Measurements from ENCODE around the gene YIPF3. TPM values are rescaled to one million over a fixed set of nuclear protein-coding genes. Genes with fewer than 3 reads are reported as not detected.

The YIPF3 gene
- total and polyA plus RNA-seq, 9 of the 15 experiments (the other 6 are each of a cell fraction or from before 2014, with no cell fraction given) = 27.5 to 75.3 (median 57.6) TPM

- H3K9me3 ChIP-seq (replicated peaks; ENCODE audit: control insufficient read depth, insufficient read depth, low read depth, low read length) = no peaks in the 10 kb centered on the region
- peaks cover 78% of the 10 kb centered on the region; the same call in 2 of the 3 replicates for H3K36me3 ChIP-seq (ENCODE audit: control insufficient read depth, insufficient read depth, low read length)
- peaks cover 0 to 15% of the 10 kb centered on the region in 2 experiments; a peak in 2 of 5 replicates for H3K4me1 ChIP-seq (replicated peaks in 1 of 2; ENCODE audit: control insufficient read depth in 2 of 2, insufficient read depth in 2 of 2, low read length in 2 of 2)
- ChIA-PET CTCF (ENCODE audit: low intra/inter-chr PET ratio) (no interaction called here), POLR2A (interaction anchor here (0.6 to 0.8 kb wide), 4 partner anchors 11 to 64 kb away, joined by 3 to 5 read pairs (median 3); no protein-coding TSS in a partner anchor)
- H3K79me2 ChIP-seq (ENCODE audit: control insufficient read depth, insufficient read depth, low read length) = no peaks in the 10 kb centered on the region
- no peak overlapping the region for H3K4me2 ChIP-seq (ENCODE audit: insufficient read depth, low read length)
- no peak overlapping the region for H3K4me3 ChIP-seq
- ATAC-seq (no peak), FAIRE-seq (no peak), DNase-seq (ENCODE audit: extremely low read depth in 1 of 4, low spot score in 3 of 4) (no peak)
- intact Hi-C loops (cut with micrococcal nuclease) = no loop called here
- H3K27me3 ChIP-seq (ENCODE audit: control insufficient read depth in 2 of 2, insufficient read depth in 2 of 2, low read length in 2 of 2) = no peaks in the 10 kb centered on the region
- WGBS (ENCODE audit: insufficient coverage, low coverage, missing lambda C conversion rate) = 100% methylated on average over 3 of the region's 3 CpGs
- no peak overlapping the region for H3K9ac ChIP-seq (ENCODE audit: insufficient read depth in 1 of 2, low read depth in 2 of 2, low read length in 2 of 2)
- peaks cover 3% of the 10 kb centered on the region for H3K9me1 ChIP-seq (ENCODE audit: control insufficient read depth, insufficient read depth, low read length)
- peaks cover 15% of the 10 kb centered on the region; the same call in 1 of the 2 replicates for H4K20me1 ChIP-seq (replicated peaks; ENCODE audit: control insufficient read depth, insufficient read depth, low read length)
- no peak for TF ChIP-seq ZNF444 (CRISPR knock-in tag; IDR thresholded peaks at IDR 0.05)
- TF ChIP-seq GTF3C2 (IDR thresholded peaks at IDR 0.05; ENCODE audit: borderline replicate concordance, extremely low read depth, insufficient read length) = no peak
- no peak for TF ChIP-seq E2F5 (CRISPR knock-in tag; IDR thresholded peaks at IDR 0.05)
- TF ChIP-seq CAMTA2 (CRISPR knock-in tag; conservative IDR thresholded peaks at IDR 0.05) = no peak
- no peak overlapping the region for H3K27ac ChIP-seq (ENCODE audit: extremely low read depth, low read depth, low read length)
- in situ Hi-C loops (cut with MboI) = no loop called here
- no TSS peak for BruUV-seq (replicated peaks)
- H2AFZ ChIP-seq (ENCODE audit: low read depth, low read length) = no peak overlapping the region
Observed at GRCh38 chr6:43500921-43501320, 15.8 kb downstream of the YIPF3 start.
